Activated naive CD8-positive, alpha-beta T cell treated with anti-CD3 and anti-CD28 coated beads, Interleukin-2, amount 50 U/mL, for 16 hours (primary cell): Measurements from ENCODE around the gene ABCA7.

Experiments used
- DNase-seq: peaks from one replicate; pipeline ENCODE4 v3.0.0-alpha.2; 2020; ENCODE audit warnings: low read depth, low spot score

The ABCA7 gene

DNA sequence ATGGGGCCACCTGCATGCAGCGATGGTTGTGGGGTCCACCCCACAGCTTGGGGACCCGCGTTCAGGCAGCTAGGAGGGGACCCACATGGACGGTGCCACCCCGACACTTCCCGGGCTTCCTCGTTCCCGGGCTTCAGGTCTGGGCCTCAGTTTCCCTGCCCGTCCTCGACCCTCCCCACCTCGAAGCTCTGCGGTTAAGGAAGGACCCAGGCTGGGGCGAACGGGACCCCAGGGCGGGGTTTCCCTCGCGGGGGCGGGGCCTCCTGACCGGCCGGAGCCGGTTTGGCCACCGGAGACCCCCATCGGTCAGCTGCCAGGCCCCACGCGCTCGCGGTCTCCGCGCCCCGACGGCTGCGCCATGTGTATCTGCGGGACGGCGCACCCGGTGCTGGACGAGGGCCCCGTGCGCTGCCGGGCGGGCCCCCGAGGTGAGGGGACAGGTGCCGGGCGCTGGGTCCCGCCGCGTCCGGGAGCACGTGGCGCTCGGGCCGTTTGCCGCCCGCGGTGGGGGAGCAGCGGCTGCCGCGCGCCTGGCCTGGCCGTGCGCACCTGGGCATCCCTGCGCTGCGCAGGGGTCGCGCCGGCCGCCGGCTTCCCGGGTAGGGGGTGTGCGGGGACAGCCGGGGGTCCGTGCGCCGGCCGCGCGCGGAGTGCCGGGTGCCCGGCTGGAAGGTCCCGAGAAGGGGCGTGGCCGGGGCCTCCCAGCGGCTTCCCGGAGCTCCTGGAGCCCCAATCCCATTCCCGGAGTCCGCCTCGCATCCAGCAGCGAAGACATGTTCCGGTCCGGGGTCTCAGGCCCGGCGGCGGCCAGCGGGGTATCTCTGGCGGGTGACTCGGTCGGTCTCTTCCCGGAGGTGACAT is 31.3 kb downstream of the ABCA7 start:
- DNase-seq = no peak

DNA sequence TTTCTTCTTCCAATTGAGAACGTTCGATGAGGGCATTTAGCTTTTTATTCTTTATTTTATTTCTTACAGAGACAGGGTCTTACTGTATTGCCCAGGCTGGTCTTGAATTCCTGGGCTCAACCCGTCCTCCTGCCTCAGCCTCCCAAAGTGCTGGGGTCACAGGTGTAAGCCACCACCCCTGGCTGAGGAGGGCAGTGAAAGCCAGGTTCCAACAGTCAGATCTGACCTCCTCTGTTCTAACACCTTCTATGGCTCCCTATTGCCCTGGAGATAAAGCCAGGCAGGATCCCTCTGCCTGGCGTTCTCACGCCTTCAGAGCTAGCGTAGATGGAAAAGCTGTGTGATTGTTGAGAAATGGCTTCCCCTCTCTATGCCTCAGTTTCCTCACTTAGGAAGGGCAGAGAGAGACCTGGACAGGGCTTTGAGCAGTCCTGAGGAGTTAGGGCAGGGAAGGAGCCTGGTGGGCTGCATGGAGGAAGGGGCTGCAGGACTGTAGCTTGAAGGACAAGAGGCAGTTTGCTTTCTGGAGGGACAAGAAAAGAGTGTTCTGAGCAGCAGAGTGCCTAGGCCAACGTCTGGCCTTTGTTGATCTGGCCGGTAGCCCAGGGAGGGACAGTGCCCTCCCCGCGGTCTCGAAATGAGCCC is 32.6 kb downstream of the ABCA7 start:
- DNase-seq = no peak

DNA sequence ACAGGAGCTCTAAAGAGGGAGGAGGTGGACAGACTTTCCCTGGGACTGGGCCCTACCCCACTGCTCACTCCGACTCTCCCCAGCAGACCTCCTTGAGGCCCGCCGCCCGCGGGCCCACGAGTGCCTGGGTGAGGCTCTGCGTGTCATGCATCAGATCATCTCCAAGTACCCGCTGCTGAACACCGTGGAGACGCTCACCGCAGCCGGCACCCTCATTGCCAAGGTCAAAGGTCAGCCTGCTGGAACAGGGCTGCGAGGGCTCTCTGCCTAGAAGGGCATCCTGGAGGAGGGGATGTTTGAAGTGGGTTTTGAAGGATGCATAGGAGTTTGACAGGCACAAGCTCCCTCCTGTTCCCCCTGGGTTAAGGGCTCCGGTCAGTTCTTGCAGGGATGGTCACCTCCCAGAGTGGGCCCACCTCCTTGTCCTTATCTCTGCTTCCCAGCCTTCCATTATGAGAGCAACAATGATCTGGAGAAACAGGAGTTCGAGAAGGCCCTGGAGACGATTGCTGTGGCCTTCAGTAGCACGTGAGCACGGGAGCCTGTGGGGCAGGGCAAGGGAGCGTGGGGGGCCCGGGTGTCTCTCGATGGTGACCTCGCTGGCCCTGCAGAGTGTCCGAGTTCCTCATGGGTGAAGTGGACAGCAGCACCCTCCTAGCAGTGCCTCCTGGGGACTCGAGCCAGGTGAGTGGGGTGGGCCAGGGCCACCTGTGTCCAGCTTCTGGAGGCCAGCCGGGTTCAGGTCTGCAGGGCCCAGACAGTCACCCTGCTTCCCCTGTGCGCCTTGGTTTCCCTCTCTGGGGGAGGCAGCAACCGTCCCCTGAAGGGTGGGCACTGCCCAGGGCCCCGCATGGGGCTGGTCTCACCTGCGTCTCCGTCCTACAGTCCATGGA is 33.4 kb downstream of the ABCA7 start:
- DNase-seq = no peak

DNA sequence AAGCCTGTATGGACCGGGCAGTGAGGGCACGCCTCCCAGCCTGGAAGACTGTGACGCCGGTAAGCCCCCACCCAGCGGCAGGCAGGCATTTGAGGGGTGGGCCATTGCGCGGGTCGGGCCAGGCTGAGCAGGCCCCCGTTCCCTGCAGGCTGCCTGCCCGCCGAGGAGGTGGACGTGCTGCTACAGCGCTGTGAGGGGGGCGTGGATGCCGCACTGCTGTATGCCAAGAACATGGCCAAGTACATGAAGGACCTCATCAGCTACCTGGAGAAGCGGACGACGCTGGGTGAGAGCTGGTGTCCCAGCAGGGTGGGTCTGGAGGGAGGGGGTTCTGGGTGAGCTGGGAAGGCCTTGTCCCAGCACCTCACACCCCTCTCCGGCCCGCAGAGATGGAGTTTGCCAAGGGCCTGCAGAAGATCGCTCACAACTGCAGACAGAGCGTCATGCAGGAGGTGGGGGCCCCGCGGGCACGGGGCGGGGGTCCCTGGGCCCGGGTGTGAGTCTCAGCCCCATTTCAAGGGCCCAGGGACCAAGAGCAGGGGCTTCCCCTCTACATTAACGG is 34.1 kb downstream of the ABCA7 start:
- DNase-seq = no peak

DNA sequence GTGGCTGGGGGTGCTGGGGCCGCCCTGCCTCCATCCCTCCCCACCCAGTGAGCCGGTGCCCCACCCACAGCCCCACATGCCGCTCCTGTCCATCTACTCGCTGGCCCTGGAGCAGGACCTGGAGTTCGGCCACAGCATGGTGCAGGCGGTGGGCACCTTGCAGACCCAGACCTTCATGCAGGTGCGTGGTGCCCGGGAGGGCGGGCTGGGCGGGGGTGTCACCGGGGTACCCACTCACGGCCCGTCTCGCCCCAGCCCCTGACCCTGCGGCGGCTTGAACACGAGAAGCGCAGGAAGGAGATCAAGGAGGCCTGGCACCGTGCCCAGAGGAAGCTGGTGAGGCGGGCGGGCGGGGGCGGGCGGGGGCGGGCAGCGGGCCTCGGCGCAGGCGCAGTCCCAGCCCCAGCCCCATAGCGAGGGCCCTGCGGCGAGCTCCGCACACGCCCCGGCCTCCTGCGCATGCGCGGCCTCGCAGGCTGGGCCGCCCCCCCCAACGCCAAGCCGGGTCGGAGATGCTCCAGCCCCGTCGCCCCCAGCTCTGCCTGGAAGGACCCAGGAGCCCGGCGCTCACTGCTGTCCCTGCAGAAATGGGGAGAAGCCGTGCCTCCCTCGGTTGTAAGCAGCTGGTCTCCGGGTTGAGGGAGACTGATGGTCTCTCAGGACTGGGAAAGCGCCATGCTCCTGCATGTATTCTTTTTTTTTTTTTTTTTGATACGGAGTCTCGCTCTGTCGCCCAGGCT is 34.8 kb downstream of the ABCA7 start:
- peak; percentile 56 for DNase-seq

DNA sequence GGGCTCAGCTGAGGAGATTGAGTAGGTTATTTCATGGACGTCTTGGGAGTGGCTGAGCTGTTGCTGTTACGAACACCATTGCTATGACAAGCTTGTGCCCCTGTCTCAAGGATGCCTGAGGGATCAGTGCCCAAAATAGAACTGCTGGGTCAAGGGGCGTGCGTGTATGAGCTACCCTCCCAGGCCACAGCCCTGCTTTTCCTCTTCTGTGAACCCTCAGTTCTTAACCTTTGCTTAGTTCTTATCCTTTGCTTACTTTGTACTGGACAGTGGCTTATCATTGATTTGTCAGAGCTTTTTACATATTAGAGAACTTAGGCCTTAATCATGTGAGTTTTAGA is 36.1 kb downstream of the ABCA7 start:
- DNase-seq = no peak

DNA sequence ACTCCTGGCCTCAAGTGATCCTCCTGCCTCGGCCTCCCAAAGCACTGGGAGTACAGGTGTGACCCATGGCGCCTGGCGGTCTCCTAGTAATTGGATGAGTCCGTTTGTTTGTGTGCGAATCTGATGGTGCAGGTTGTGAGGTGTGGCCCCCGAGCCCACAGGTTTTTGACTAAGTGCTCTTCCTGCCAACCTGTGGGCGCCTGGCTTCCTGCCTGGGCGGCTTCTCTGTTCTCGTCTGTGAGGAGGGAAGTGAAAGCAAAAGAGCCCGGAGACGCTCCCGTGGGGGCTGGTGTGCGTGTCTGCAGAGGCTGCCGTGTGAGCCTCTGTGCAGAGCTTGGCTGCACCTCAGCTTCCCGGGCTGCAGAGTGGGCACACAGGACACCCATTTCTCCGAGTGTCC is 37.0 kb downstream of the ABCA7 start:
- DNase-seq = peak; percentile 87

DNA sequence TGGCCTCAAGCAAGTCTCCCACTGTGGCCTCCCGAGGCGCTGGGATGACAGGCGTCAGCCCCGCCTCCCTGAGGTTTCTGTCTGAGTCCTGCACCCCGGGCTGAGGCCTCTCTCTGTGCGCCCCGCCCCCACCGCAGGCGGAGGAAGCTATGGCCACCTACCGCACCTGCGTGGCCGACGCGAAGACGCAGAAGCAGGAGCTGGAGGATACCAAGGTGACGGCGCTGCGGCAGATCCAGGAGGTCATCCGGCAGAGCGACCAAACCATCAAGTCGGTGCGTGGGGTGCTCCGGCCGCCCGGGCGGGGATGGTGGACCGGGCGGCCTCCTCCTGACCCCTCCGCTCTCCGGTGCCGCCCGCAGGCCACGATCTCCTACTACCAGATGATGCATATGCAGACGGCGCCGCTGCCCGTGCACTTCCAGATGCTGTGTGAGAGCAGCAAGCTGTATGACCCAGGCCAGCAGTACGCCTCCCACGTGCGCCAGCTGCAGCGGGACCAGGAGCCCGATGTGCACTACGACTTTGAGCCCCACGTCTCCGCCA is 39.7 kb downstream of the ABCA7 start:
- DNase-seq = no peak

DNA sequence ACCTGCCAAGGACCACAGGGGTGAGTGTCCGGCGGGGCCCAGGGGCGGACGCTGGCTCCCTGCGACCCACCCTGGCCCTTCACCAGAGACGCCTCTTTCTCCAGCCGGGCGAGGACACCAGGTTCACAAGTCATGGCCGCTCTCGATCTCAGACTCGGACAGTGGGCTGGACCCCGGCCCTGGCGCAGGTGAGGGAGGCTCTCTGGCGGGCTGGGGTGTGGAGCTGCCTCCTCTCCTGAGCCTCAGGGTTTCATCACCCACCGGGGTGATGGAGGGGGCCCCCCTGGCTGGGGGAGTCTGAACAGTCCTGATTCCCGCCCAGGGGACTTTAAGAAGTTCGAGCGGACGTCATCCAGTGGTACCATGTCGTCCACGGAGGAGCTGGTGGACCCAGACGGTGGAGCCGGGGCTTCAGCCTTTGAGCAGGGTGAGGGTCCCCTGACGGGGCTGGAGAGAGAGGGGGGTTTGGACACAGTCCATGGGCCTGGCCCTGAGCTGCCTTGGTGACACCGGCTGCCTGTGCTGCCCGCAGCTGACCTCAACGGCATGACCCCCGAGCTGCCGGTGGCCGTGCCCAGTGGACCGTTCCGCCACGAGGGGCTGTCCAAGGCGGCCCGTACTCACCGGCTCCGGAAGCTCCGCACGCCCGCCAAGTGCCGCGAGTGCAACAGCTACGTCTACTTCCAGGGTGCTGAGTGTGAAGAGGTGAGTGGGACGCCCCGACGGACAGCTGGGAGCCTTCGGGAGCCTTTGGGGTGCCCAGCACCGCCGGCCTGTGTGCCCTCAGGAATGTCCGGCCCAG is 40.7 kb downstream of the ABCA7 start:
- DNase-seq = no peak

DNA sequence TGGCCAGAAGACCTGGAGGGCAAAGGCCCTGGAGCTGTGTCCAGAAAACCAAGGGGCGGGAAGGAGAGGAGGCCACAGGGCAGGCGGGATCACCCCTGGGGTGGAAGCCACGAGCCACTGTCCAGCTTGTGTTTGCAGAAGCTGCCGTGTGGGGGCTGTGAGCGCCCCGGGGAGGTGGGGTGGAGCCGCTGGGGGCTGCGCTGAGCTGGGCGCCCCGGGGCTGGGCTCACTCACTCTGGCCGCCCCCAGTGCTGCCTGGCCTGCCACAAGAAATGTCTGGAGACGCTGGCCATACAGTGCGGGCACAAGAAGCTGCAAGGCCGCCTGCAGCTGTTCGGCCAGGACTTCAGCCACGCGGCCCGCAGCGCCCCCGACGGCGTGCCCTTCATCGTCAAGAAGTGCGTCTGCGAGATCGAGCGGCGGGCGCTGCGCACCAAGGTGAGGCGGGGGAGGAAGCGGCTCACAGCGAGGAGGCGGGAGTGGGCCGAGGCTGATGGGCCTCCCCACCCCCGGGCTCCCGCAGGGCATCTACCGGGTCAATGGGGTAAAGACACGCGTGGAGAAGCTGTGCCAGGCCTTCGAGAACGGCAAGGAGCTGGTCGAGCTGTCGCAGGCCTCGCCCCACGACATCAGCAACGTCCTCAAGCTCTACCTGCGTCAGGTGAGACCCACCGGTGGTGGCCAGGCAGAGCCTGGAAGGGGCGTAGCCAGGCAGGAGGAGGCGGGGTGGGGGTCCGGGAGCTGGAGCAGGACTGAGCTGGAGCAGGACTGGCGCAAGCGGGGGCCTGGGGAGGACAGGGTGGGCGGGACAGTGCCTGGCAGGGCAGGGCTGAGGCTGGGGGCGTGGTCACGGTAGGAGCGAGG is 41.6 kb downstream of the ABCA7 start:
- no peak for DNase-seq

DNA sequence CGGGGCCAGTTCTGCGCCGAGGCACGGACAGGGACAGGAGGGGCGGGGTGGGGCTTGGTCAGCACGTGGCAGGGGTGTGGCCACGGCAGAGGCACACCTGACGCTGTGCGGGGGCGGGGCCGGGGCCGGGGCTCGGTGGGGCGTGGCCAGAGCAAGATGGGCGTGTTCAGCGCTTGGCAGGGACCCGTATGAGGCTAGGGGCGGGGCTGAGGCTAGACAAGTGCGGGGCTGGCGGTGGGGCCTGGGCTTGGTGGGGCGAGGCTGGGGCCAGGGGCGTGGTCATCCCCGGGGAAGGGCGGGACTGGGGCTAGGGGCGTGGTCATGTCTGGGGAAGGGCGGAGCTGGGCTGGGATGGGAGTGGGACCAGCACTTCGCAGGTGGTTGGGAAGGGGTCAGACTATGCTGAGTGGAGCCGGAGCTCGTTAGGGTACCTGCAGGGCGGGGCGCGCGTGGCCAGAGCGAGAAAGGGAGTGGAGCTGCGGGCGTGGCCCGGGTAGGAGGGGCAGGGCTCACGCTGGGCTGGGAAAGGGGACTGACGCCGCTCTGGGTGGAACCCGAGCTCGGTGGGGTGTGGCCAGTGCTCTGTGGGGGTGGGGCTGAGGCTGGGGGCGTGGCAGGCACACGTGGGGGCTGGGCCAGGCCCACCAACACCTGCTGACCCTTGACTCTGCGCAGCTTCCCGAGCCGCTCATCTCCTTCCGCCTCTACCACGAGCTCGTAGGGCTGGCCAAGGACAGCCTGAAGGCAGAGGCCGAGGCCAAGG is 42.4 kb downstream of the ABCA7 start:
- DNase-seq = peak; percentile 46

DNA sequence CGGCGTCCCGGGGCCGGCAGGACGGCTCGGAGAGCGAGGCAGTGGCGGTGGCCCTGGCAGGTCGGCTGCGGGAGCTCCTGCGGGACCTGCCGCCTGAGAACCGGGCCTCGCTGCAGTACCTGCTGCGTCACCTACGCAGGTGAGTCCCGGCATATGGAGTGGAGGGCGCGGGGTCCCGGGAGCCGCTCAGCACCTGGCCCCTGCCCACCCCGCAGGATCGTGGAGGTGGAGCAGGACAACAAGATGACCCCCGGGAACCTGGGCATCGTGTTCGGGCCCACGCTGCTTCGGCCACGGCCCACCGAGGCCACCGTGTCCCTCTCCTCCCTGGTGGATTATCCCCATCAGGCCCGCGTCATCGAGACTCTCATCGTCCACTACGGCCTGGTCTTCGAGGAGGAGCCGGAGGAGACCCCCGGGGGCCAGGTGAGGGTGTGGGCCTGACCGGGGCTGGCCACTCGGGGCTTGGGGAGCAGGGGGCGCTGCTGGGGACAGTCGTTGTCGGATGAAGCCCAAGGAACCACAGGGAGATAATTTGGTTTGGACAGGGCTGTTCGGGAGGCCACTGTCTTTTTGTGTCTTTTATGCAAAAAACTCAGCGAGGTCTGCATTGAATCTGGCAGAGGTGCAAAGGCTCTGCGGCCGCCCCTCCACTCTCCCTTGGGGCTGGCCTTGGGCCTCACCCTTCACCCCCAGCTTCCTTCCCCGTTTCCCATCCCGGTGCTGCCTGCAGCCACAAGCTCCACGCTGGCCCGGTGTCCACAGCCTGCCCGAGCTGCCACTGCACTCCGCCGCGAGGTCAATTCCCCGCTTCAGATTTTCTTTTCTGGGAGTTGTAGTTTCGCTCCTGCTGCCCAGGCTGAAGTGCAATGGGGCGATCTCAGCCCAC is 43.3 kb downstream of the ABCA7 start:
- no peak for DNase-seq

DNA sequence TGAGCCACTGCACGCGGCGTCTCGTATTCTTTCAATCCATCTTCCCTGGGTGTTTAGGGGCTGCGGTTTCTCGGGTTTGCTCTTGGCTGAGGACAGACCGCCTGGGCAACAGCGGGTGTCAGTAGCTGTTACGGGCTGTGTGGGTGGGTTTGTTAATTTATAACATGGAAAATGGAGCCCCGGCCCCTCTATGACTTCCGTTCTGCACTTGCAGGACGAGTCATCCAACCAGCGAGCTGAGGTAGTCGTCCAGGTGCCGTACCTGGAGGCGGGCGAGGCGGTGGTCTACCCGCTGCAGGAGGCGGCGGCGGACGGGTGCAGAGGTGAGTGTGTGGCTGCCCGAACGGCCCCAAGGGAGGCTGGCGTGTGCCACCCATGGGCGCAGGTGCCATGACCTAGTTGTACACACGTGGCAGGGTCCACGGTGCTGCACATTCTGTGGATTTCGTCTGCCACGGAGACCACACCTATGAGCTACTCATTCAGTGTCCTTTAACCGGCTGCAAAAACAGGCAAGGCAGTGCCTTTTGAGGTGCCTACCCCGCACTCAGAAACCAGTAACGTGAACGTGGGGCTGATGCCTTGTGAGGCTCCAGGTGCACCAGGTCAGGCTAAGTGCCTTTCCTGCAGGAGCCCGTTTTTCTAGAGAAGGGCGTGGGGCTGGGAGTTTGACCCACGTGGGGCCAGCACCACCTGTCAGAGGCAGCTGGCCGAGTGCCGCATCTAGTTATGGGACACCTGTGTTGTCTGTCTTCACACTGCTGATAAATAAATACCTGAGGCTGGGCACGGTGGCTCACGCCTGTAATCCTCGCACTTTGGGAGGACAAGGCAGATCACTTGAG is 44.3 kb downstream of the ABCA7 start:
- DNase-seq = no peak

DNA sequence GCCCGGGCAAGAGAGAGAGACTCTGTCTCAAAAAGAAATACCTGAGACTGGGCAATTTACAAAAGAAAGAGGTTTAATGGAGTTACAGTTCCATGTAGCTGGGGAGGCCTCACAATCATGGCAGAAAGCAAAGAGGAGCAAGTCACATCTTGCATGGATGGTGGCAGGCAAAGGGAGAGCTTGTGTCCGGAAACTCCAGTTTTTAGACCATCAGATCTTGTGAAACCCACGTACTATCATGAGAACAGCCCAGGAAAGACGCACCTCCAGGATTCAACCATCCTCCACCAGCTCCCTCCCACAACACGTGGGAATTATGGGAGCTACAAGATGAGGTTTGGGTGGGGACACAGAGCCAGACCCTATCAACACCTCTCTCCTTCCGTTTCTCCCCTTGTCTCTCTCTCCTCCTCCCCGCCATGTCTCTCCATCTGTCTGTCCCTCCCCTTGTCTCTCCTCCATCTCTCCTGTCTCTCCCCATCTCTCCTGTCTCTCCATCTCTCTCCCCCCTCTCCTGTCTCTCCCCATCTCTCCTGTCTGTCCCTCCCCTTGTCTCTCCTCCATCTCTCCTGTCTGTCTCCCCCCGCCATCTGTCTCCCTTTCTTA is 45.2 kb downstream of the ABCA7 start:
- DNase-seq = no peak

DNA sequence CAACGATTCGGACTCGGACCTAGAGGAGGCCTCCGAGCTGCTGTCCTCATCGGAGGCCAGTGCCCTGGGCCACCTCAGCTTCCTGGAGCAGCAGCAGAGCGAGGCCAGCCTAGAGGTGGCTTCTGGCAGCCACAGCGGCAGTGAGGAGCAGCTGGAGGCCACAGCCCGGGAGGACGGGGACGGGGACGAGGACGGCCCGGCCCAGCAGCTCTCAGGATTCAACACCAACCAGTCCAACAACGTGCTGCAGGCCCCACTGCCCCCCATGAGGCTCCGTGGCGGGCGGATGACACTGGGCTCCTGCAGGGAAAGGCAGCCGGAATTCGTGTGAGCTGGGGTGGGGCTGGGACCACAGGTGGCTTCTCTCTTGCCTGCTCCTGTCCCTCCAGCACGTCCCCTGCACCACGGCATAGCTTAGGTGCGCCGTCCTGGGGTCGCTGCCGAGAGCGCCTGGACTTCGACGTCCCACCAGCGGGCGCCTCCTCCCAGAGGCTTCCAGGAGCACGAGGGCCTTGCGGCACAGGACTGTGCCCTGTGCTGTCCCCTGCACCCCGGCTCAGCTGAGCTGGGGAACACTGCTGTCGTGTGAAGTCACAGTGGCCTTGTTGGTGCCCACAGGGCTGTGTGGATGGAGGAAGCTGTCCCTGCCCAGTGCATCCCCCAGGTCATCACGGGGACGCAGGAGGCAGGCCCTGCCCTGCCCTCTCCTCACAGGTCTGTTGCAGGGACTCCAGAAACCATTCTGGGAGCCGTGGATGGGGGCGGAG is 46.0 kb downstream of the ABCA7 start:
- no peak for DNase-seq
